Right atrium auricular region (tissue), 2 donors: ENCODE data around the gene MAP3K4. TPM values are rescaled to one million over a fixed set of nuclear protein-coding genes. Genes with fewer than 3 reads are reported as not detected.

ENCODE experiments used
- DNase-seq: peaks from one replicate; pipeline ENCODE4 v3.0.0-alpha.2; 2019; ENCODE audit warnings: low spot score
- H3K27ac ChIP-seq, 2 donors: fragments of 200-600 bp; sonication (generic); 1 replicate in 1 of 2; 2 replicates in 1 of 2; pipeline ENCODE4 v1.5.1; 2016 to 2019
- H3K27me3 ChIP-seq, 2 donors: fragments of 200-600 bp; sonication (generic); one replicate each; pipeline versions ENCODE4 v1.5.1 to v1.6.0; 2017 to 2019
- H3K36me3 ChIP-seq: fragments of 200-600 bp; sonication (generic); one replicate; pipeline ENCODE4 v1.5.1; 2016
- H3K4me1 ChIP-seq, 2 donors: fragments of 200-600 bp; sonication (generic); one replicate each; pipeline versions ENCODE4 v1.5.1 to v1.6.0; 2017 to 2019
- H3K4me3 ChIP-seq, 2 donors: fragments of 200-600 bp; sonication (generic); 1 replicate in 1 of 2; 2 replicates in 1 of 2; pipeline ENCODE4 v1.5.1; 2017 to 2019; ENCODE audit warnings: mild to moderate bottlenecking in 1 of 2, moderate library complexity in 1 of 2
- H3K9me3 ChIP-seq, 2 donors: fragments of 200-600 bp; sonication (generic); one replicate each; pipeline ENCODE4 v1.5.1; 2019
- total RNA-seq, 2 donors: library from RNA; depleted of rRNA; stranded (reverse); fragments of >200 nt; gene quantifications; one replicate each; pipeline ENCODE4 v1.1.0, GENCODE V29; 2016
- TF ChIP-seq, protein P1 (sequence below), 2 donors: fragments of 200-600 bp; sonication (generic); IDR thresholded peaks; one replicate each; pipeline ENCODE4 v1.5.1; 2019; ENCODE audit warnings: antibody characterized with exemption in 2 of 2

Gene MAP3K4
- total RNA-seq, 2 donors from 2014 or later = 15.6 to 17.2 TPM

DNA sequence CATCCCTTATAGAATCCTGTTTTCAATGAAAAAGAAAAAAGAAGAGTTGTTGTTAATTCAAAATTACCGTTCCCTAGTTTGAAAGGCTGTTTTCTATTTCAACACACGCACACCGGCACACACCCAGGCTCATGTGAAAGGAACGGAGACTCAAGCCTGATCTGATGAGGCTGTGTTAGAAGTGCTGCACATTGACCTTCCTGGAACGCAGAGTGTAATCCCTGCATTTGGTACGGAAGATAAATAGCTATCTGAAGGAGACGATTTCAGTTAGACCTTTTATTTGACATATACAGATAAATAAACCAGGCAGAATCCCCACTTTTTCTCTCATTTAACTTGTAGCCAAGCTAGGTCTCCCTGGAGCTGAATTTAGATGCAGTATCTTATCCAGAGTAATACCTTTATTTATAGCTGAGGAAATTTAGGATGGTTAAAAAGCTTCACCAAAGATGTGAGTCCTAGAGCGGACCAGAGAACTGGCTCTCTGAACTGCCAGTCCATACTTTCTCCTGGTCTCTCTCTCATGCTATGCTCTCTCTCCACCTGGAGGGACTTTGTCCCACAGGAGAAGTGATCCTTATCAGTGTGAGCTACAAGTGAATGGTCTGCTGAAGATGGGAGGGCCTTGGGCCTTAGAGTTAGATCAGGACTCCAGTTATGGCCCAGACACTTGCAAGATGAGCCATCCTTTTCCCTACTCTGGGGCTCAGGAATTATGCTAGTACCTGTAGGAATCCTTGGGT is 30.6 kb downstream of the MAP3K4 start:
- TF ChIP-seq, protein P1, sequence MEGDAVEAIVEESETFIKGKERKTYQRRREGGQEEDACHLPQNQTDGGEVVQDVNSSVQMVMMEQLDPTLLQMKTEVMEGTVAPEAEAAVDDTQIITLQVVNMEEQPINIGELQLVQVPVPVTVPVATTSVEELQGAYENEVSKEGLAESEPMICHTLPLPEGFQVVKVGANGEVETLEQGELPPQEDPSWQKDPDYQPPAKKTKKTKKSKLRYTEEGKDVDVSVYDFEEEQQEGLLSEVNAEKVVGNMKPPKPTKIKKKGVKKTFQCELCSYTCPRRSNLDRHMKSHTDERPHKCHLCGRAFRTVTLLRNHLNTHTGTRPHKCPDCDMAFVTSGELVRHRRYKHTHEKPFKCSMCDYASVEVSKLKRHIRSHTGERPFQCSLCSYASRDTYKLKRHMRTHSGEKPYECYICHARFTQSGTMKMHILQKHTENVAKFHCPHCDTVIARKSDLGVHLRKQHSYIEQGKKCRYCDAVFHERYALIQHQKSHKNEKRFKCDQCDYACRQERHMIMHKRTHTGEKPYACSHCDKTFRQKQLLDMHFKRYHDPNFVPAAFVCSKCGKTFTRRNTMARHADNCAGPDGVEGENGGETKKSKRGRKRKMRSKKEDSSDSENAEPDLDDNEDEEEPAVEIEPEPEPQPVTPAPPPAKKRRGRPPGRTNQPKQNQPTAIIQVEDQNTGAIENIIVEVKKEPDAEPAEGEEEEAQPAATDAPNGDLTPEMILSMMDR (IDR thresholded peaks at IDR 0.05) = no peak
- Histone ChIP-seq H3K4me1 (no peaks in the 10 kb centered on the region), H3K27ac (no peak overlapping the region), H3K27me3 (no peaks in the 10 kb centered on the region), H3K4me3 (no peak overlapping the region), H3K36me3 (no peaks in the 10 kb centered on the region), H3K9me3 (no peaks in the 10 kb centered on the region)
- no peak for DNase-seq

DNA sequence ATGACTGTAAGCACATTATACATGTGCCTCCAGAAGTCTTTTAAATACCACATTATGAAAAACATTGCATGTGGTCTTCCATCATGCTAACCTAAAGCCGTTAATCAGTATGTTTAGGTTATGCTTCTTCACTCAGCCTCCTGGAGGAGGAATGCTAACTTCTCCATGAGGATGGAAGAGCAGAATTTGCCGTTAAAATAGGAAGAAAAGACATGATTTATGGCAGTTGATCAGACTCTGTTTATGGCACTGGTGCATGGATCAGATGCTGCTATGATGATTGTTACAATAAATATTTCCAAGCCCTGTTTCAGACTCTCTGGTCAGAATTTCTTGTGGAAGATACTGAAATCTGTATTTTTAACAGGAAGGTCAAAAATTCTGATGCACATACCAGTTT is 31.7 kb downstream of the MAP3K4 start:
- TF ChIP-seq, protein P1 (IDR thresholded peaks at IDR 0.05) = no peak
- Histone ChIP-seq H3K36me3 (no peaks in the 10 kb centered on the region), H3K27me3 (no peaks in the 10 kb centered on the region), H3K4me3 (no peak overlapping the region), H3K27ac (no peak overlapping the region), H3K9me3 (no peaks in the 10 kb centered on the region), H3K4me1 (peaks cover 0 to 4% of the 10 kb centered on the region in 2 donors)
- DNase-seq = no peak

DNA sequence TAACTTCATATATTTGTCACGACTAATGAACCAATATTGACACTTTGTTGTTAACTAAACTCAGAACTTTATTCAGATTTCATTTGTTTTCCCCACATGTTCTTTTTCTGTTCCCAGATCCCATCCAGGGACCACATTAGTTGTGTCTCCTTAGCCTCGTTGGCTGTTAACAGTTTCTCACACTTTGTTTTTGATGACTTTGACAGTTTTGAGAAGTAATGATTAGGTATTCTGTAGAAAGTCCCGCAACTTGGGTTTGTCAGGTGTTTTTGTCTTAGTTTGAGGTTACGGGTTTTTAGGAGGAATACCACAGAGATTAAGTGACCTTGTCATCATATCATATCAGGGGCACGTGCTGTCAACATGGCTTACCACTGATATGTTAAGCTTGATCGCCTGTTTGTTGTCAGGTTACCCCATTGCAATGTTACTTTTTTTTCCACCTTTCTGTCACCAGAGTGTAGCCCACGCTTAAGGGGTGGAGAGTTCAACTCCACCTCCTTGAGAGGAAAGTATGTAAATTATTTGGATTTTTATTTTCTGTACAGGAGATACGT is 32.9 kb downstream of the MAP3K4 start:
- Histone ChIP-seq H3K4me1 (peaks cover 0 to 4% of the 10 kb centered on the region in 2 donors), H3K27me3 (no peaks in the 10 kb centered on the region), H3K9me3 (no peaks in the 10 kb centered on the region), H3K27ac (no peak overlapping the region), H3K36me3 (no peaks in the 10 kb centered on the region), H3K4me3 (no peak overlapping the region)
- TF ChIP-seq, protein P1 (IDR thresholded peaks at IDR 0.05) = no peak
- DNase-seq = no peak

DNA sequence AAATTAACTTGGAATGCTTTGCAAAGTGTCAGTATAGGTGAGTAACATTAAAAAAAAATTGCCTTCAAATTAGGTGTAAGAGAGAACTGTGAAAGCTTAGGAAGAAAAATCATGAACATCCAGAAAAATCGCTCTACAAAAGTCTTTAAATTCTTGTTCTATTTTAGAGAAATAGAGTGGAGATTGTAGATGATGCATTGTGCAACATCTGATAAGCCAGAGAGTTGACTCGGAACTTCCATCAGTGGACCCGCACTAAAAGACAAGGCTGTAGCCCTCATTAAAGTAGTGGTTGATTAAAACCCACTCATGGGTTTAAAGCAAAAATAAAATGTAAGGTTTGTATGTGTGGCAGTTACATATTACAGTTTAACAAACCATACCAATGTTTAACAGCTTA is 35.8 kb downstream of the MAP3K4 start:
- Histone ChIP-seq H3K4me1 (peaks cover 0 to 4% of the 10 kb centered on the region in 2 donors), H3K9me3 (no peaks in the 10 kb centered on the region), H3K36me3 (no peaks in the 10 kb centered on the region), H3K27me3 (no peaks in the 10 kb centered on the region), H3K27ac (no peak overlapping the region), H3K4me3 (no peak overlapping the region)
- TF ChIP-seq, protein P1 (IDR thresholded peaks at IDR 0.05) = no peak
- no peak for DNase-seq

DNA sequence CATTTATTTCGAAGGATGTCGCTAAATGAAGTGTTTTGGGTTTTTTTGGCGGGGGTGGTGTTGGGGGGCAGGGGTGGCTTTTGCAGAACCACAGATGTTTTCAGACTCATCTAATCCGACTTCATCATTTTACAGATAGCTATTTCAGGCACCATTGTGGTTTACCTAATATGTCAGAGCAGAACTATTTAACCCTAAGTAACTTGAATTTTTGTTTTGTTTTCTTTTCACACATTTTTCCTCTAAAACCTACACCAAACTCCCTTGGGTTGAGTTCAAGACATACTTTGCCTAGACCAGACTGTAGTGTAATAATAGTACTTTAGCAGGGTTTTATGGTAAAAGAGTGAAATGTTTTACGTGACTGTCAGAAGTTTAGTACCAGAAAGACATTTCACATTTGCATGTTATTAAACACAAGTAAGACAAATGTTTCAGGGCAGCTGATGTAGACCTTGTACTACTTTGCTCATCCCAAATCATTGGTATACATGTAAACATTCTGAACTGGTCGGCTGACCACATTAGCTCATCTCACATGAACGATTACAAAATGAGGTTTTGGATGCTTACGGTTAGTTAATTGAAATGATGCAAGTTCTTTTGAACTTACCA is 37.7 kb downstream of the MAP3K4 start:
- H3K4me3 ChIP-seq = no peak overlapping the region
- no peaks in the 10 kb centered on the region for H3K9me3 ChIP-seq
- no peak overlapping the region for H3K27ac ChIP-seq
- TF ChIP-seq, protein P1 (IDR thresholded peaks at IDR 0.05) = no peak
- H3K27me3 ChIP-seq = no peaks in the 10 kb centered on the region
- no peak for DNase-seq
- H3K36me3 ChIP-seq = no peaks in the 10 kb centered on the region
- peaks cover 0 to 4% of the 10 kb centered on the region in 2 donors for H3K4me1 ChIP-seq
